ENCODE data around the gene RBM28.

- no peak for TF ChIP-seq CREB1 (IDR thresholded peaks at IDR 0.05; ENCODE audit: low read depth)
- TF ChIP-seq TEAD4 (IDR thresholded peaks at IDR 0.05) = no peak
- no peak for TF ChIP-seq NFIC (IDR thresholded peaks at IDR 0.05)
- no peak for TF ChIP-seq RAD21 (IDR thresholded peaks at IDR 0.05; ENCODE audit: low read depth)
- no peak for TF ChIP-seq ZBTB7A (IDR thresholded peaks at IDR 0.05; ENCODE audit: low read depth)
These were observed 21.7 kb upstream of the RBM28 start for GRCh38 chr7:128365432-128365831.
